K562 (cell line): Measurements from ENCODE around the gene ARHGAP42. TPM values are rescaled to one million over a fixed set of nuclear protein-coding genes. Genes with fewer than 3 reads are reported as not detected.
A peak's percentile ranks its signal among the peaks of the same experiment; 100 is the strongest.

ENCODE experiments used
- BCOR ChIP-seq: fragments of 450-650 bp; IDR thresholded peaks from 2 replicates; pipeline ENCODE4 v1.6.1; 2016
- COPS2 ChIP-seq: fragments of 450-650 bp; conservative IDR thresholded peaks from 2 replicates; pipeline ENCODE4 v1.6.1; 2016; ENCODE audit warnings: mild to moderate bottlenecking, moderate library complexity
- CTCF ChIP-seq, 3 experiments: IDR thresholded peaks in 2 of 3; conservative IDR thresholded peaks in 1 of 3; 2 replicates each; pipeline ENCODE4 v1.5.1; 2011 to 2012; ENCODE audit warnings: low read length in 3 of 3, mild to moderate bottlenecking in 3 of 3, control low read depth in 2 of 3, improper control_type of control experiment in 1 of 3, inconsistent platforms in 1 of 3, low read depth in 1 of 3, mixed read lengths in 1 of 3, moderate library complexity in 1 of 3; ENCODE audit not compliant: insufficient read depth in 2 of 3
- ELF1 ChIP-seq: fragments of 200-800 bp; sonication (Bioruptor generic); IDR thresholded peaks from 2 replicates; pipeline ENCODE4 v1.6.1; 2016; ENCODE audit warnings: missing genetic modification characterization, missing compliant biosample characterization
- FOSL1 ChIP-seq: fragments of 200-800 bp; sonication (Bioruptor generic); conservative IDR thresholded peaks from 2 replicates; pipeline ENCODE4 v1.6.1; 2016; ENCODE audit warnings: missing genetic modification characterization, missing compliant biosample characterization
- FOXP4 ChIP-seq: sonication (generic); formaldehyde crosslinking; IDR thresholded peaks from 2 replicates; pipeline ENCODE4 v1.8.0; 2022; ENCODE audit warnings: mild to moderate bottlenecking, missing genetic modification reagents, borderline replicate concordance
- KLF6 ChIP-seq: fragments of 250-450 bp; sonication (Bioruptor Pico); IDR thresholded peaks from 2 replicates; pipeline ENCODE4 v1.4.0; 2020; ENCODE audit warnings: mild to moderate bottlenecking, moderate library complexity, borderline replicate concordance
- NONO ChIP-seq, 2 experiments: fragments of 200-400 bp in 1 of 2; fragments of 450-650 bp in 1 of 2; formaldehyde crosslinking in 1 of 2; IDR thresholded peaks; 2 replicates each; pipeline ENCODE4 v1.6.1; 2017; ENCODE audit warnings: low read depth in 2 of 2, mild to moderate bottlenecking in 2 of 2, moderate library complexity in 2 of 2, low read length in 1 of 2
- PHF8 ChIP-seq: fragments of 200-600 bp; sonication (generic); IDR thresholded peaks from 2 replicates; pipeline ENCODE4 v1.6.1; 2012; ENCODE audit warnings: mixed run types, mild to moderate bottlenecking, inconsistent platforms, low read length, moderate library complexity, borderline replicate concordance
- RCOR1 ChIP-seq, 2 experiments: IDR thresholded peaks; 2 replicates each; pipeline ENCODE4 v1.6.1; 2012; ENCODE audit warnings: low read depth in 2 of 2, low read length in 2 of 2, borderline replicate concordance in 1 of 2, improper control_type of control experiment in 1 of 2
- RERE ChIP-seq: sonication (generic); formaldehyde crosslinking; IDR thresholded peaks from 2 replicates; pipeline ENCODE4 v1.8.0; 2023; ENCODE audit warnings: missing genetic modification reagents, mild to moderate bottlenecking, borderline replicate concordance
- RNF219 ChIP-seq: fragments of 250-450 bp; sonication (Bioruptor Pico); IDR thresholded peaks from 2 replicates; pipeline ENCODE4 v1.5.0; 2022; ENCODE audit warnings: mild to moderate bottlenecking
- SRF ChIP-seq, 2 experiments: fragments of 250-450, 450-650 bp in 1 of 2; sonication (Bioruptor Pico) in 1 of 2; sonication (generic) in 1 of 2; formaldehyde crosslinking; IDR thresholded peaks; 2 replicates each; pipeline versions ENCODE4 v1.5.0 to v1.5.1; 2020 to 2022; ENCODE audit warnings: mild to moderate bottlenecking in 1 of 2, missing genetic modification reagents in 1 of 2
- ZBTB34 ChIP-seq: fragments of 250-450 bp; sonication (Bioruptor Pico); IDR thresholded peaks from 2 replicates; pipeline ENCODE4 v1.8.0; 2021; ENCODE audit warnings: mild to moderate bottlenecking, moderate library complexity
- polyA plus RNA-seq, 8 experiments: library from polyadenylated mRNA; depleted of rRNA in 4 of 8; stranded (reverse) in 5 of 8; unstranded in 3 of 8; fragments of >200 nt; fragmentation: Nextera tagmentation in 2 of 8; fragmentation: Illumina TruSeq in 1 of 8; extraction: Ambion mirVana in 2 of 8; extraction: Trizol in 1 of 8; gene quantifications; 2 replicates each; pipeline versions ENCODE4 v1.2.1 to v1.2.3, GENCODE V29; 2011 to 2014; ENCODE audit warnings: inconsistent platforms in 1 of 8, missing spikeins in 1 of 8
- total RNA-seq, 7 experiments: library from RNA; depleted of rRNA in 6 of 7; stranded (reverse); fragments of >200 nt in 6 of 7; fragmentation: Illumina TruSeq in 2 of 7; extraction: Trizol in 2 of 7; gene quantifications; 2 replicates each; pipeline versions ENCODE4 v1.2.1 to v1.2.3, GENCODE V29; 2011 to 2021; ENCODE audit warnings: low replicate concordance in 1 of 7

ARHGAP42 gene
- total and polyA plus RNA-seq, 9 of the 15 experiments (the other 6 are each of a cell fraction or from before 2014, with no cell fraction given), result 0.95 to 6.1 (median 2.4) TPM

- TF ChIP-seq NONO (IDR thresholded peaks at IDR 0.05; ENCODE audit: low read depth in 2 of 2, low read length in 1 of 2), result no peak
- no peak for TF ChIP-seq CTCF (IDR thresholded peaks at IDR 0.05 in 2 of 3, conservative IDR thresholded peaks at IDR 0.05 in 1 of 3; ENCODE audit: insufficient read depth in 2 of 3, low read depth in 1 of 3, low read length in 3 of 3)
- TF ChIP-seq FOSL1 (tag), result peak; percentile 94
- no peak for TF ChIP-seq PHF8
- TF ChIP-seq FOXP4 (CRISPR knock-in tag), result no peak
- TF ChIP-seq RERE (CRISPR knock-in tag), result no peak
- TF ChIP-seq COPS2, result no peak
- TF ChIP-seq RNF219 (CRISPR knock-in tag), result no peak
- peak; percentile 82 for TF ChIP-seq BCOR
- TF ChIP-seq SRF (CRISPR knock-in tag; IDR thresholded peaks at IDR 0.05), result no peak
- no peak for TF ChIP-seq KLF6 (CRISPR knock-in tag)
- TF ChIP-seq ELF1 (tag), result no peak
- TF ChIP-seq ZBTB34, result no peak
- TF ChIP-seq RCOR1 (IDR thresholded peaks at IDR 0.05; ENCODE audit: borderline replicate concordance in 1 of 2, low read depth in 2 of 2, low read length in 2 of 2), result 0 out of 4 replicates have a peak, but pooled peaks of 1 of the 2 experiments have one; percentile 24
These were observed 238.8 kb downstream of the ARHGAP42 start (continued) for GRCh38 chr11:100925935-100926334.
